Measurements from ENCODE around the gene PARN. TPM values are rescaled to one million over a fixed set of nuclear protein-coding genes. Genes with fewer than 3 reads are reported as not detected.

The PARN gene
- total RNA-seq, 3 donors from 2014 or later (not counting 1 experiment from before 2014, with no cell fraction given), result 44.3 to 57.4 (median 45.1) TPM

DNA sequence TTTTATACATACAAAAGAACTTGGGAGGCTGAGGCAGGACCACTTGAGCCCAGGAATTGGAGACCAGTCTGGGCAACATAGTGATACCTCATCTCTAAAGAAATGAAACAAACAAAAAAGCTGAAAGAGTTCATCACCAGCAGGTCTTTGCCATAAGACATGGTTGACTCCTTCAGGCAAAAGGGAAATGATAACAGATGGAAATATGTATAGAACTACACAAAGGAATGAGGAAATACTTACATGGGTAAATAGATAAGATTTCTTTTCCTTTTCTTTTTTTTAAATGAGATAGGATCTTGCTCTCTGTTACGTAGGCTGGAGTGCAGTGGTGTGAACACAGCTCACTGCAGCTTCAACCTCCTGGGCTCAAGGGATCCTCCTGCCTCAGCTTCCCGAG is 165.3 kb downstream of the PARN start:
- intact Hi-C loops (cut with micrococcal nuclease), result no loop called here
- DNase-seq (no peak), ATAC-seq (no peak)
- H3K4me1 ChIP-seq (ENCODE audit: control insufficient read depth, insufficient read depth, low read length), result no peaks in the 10 kb centered on the region
- H3K27ac ChIP-seq (ENCODE audit: low read length), result no peak overlapping the region
- H3K4me3 Mint-ChIP-seq, result no peak overlapping the region
- H3K4me3 ChIP-seq (ENCODE audit: low read length), result no peak overlapping the region
- no peaks in the 10 kb centered on the region for H3K27me3 Mint-ChIP-seq (ENCODE audit: low read depth in 2 of 2)
- H3K36me3 ChIP-seq (ENCODE audit: control insufficient read depth, insufficient read depth, low read length), result peaks cover 8% of the 10 kb centered on the region
- peaks cover 7 to 17% of the 10 kb centered on the region in 2 donors for H3K4me1 Mint-ChIP-seq
- H3K9me3 ChIP-seq (ENCODE audit: control insufficient read depth, insufficient read depth, low read length), result peaks cover 5% of the 10 kb centered on the region
- H3K9me3 Mint-ChIP-seq, result peaks cover 0 to 3% of the 10 kb centered on the region in 2 donors
- no peaks in the 10 kb centered on the region for H3K27me3 ChIP-seq (ENCODE audit: control insufficient read depth, insufficient read depth, low read length)
- H3K36me3 Mint-ChIP-seq, result peaks cover 10% of the 10 kb centered on the region
- WGBS (ENCODE audit: insufficient coverage), result 93% methylated on average over 2 of the region's 2 CpGs
- TF ChIP-seq, protein P1, sequence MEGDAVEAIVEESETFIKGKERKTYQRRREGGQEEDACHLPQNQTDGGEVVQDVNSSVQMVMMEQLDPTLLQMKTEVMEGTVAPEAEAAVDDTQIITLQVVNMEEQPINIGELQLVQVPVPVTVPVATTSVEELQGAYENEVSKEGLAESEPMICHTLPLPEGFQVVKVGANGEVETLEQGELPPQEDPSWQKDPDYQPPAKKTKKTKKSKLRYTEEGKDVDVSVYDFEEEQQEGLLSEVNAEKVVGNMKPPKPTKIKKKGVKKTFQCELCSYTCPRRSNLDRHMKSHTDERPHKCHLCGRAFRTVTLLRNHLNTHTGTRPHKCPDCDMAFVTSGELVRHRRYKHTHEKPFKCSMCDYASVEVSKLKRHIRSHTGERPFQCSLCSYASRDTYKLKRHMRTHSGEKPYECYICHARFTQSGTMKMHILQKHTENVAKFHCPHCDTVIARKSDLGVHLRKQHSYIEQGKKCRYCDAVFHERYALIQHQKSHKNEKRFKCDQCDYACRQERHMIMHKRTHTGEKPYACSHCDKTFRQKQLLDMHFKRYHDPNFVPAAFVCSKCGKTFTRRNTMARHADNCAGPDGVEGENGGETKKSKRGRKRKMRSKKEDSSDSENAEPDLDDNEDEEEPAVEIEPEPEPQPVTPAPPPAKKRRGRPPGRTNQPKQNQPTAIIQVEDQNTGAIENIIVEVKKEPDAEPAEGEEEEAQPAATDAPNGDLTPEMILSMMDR (IDR thresholded peaks at IDR 0.05), result no peak
- H3K27ac Mint-ChIP-seq, result no peak overlapping the region

DNA sequence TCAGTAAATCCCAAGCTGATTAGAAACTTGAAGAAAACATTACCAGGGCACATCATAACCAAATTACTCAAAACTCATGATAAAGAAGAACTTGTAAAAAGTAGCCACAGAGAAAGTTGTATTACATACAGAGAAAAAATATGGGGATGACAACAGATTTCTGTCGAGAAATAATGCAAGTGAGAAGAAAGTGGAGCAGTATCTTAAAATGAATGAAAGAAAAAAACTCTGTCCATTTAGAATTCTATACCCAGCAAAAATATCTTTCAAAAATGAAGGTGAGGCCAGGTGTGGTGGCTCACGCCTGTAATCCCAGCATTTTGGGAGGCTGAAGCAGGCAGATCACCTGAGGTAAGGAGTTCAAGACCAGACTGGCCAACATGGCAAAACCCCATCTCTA is 165.9 kb downstream of the PARN start:
- H3K27me3 ChIP-seq (ENCODE audit: control insufficient read depth, insufficient read depth, low read length), result no peaks in the 10 kb centered on the region
- H3K4me3 Mint-ChIP-seq, result no peak overlapping the region
- H3K36me3 Mint-ChIP-seq, result peaks cover 10% of the 10 kb centered on the region
- peaks cover 7 to 17% of the 10 kb centered on the region in 2 donors for H3K4me1 Mint-ChIP-seq
- ATAC-seq, result no peak
- H3K27me3 Mint-ChIP-seq (ENCODE audit: low read depth in 2 of 2), result no peaks in the 10 kb centered on the region
- intact Hi-C loops (cut with micrococcal nuclease), result no loop called here
- no peak overlapping the region for H3K27ac ChIP-seq (ENCODE audit: low read length)
- peaks cover 5% of the 10 kb centered on the region for H3K9me3 ChIP-seq (ENCODE audit: control insufficient read depth, insufficient read depth, low read length)
- peaks cover 8% of the 10 kb centered on the region for H3K36me3 ChIP-seq (ENCODE audit: control insufficient read depth, insufficient read depth, low read length)
- peaks cover 0 to 3% of the 10 kb centered on the region in 2 donors for H3K9me3 Mint-ChIP-seq
- H3K27ac Mint-ChIP-seq, result no peak overlapping the region
- WGBS (ENCODE audit: insufficient coverage), result 100% methylated on average over 1 of the region's 2 CpGs
- TF ChIP-seq, protein P1 (IDR thresholded peaks at IDR 0.05), result no peak
- DNase-seq, result no peak
- H3K4me3 ChIP-seq (ENCODE audit: low read length), result no peak overlapping the region
- H3K4me1 ChIP-seq (ENCODE audit: control insufficient read depth, insufficient read depth, low read length), result no peaks in the 10 kb centered on the region

DNA sequence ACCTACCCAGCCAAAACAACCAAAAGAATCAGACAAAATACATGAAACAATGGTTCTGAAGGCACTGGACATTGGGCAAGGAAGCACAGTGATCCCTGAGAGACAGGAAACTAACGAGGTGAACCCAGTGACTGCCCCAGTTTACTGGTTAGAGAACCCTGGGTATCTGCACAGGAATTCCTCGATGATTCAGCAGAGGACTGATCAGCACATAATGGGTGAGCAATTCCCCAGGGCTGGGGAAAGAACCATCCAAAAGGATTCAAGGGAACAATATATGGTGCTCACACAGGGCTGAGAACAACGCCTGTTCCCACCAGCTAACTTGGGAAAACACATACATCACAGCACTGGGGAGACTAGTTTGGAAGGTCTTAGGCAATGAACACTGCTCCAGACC is 167.2 kb downstream of the PARN start:
- Histone ChIP-seq H3K4me3 (ENCODE audit: low read length) (no peak overlapping the region), H3K27me3 (ENCODE audit: control insufficient read depth, insufficient read depth, low read length) (no peaks in the 10 kb centered on the region), H3K4me1 (ENCODE audit: control insufficient read depth, insufficient read depth, low read length) (no peaks in the 10 kb centered on the region), H3K9me3 (ENCODE audit: control insufficient read depth, insufficient read depth, low read length) (peaks cover 5% of the 10 kb centered on the region), H3K27ac (ENCODE audit: low read length) (no peak overlapping the region), H3K36me3 (ENCODE audit: control insufficient read depth, insufficient read depth, low read length) (peaks cover 8% of the 10 kb centered on the region)
- H3K4me1 Mint-ChIP-seq, result peaks cover 7 to 24% of the 10 kb centered on the region in 2 donors
- intact Hi-C loops (cut with micrococcal nuclease), result no loop called here
- H3K9me3 Mint-ChIP-seq, result peaks cover 0 to 3% of the 10 kb centered on the region in 2 donors
- no peak for DNase-seq
- H3K27me3 Mint-ChIP-seq (ENCODE audit: low read depth in 2 of 2), result no peaks in the 10 kb centered on the region
- H3K4me3 Mint-ChIP-seq, result no peak overlapping the region
- TF ChIP-seq, protein P1 (IDR thresholded peaks at IDR 0.05), result no peak
- no peak overlapping the region for H3K27ac Mint-ChIP-seq
- peaks cover 10% of the 10 kb centered on the region for H3K36me3 Mint-ChIP-seq
- ATAC-seq, result no peak
- 97% methylated on average over 3 of the region's 3 CpGs for WGBS (ENCODE audit: insufficient coverage)

DNA sequence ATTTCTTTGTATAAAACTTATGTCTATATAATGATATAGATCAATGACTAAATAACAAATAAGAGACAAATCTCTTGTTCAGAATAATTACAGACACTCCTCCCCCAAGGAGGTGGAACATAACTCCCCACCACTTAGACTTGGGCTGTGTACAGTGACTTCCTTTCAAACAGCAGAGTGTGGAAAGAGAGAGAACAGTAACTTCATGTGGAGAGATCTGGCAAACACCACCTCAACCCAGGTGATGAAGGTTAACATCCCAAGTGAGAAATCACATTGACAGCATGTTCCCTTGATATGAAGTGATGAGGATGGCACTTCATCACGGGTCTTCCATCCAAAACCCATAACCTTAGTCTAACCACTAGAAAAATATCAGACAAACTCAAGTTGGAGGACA is 169.3 kb downstream of the PARN start:
- ATAC-seq, result no peak

More for the DNA sequence above, 169.3 kb downstream of the PARN start:
- Histone ChIP-seq H3K27me3 (ENCODE audit: control insufficient read depth, insufficient read depth, low read length) (no peaks in the 10 kb centered on the region), H3K4me1 (ENCODE audit: control insufficient read depth, insufficient read depth, low read length) (no peaks in the 10 kb centered on the region), H3K4me3 (ENCODE audit: low read length) (no peak overlapping the region), H3K9me3 (ENCODE audit: control insufficient read depth, insufficient read depth, low read length) (peaks cover 5% of the 10 kb centered on the region), H3K27ac (ENCODE audit: low read length) (no peak overlapping the region), H3K36me3 (ENCODE audit: control insufficient read depth, insufficient read depth, low read length) (peaks cover 8% of the 10 kb centered on the region)
- peaks cover 7 to 25% of the 10 kb centered on the region in 2 donors for H3K4me1 Mint-ChIP-seq
- H3K4me3 Mint-ChIP-seq, result no peak overlapping the region
- H3K36me3 Mint-ChIP-seq, result peaks cover 10% of the 10 kb centered on the region
- WGBS (ENCODE audit: insufficient coverage), result 80% methylated on average over 1 of the region's 1 CpG
- intact Hi-C loops (cut with micrococcal nuclease), result no loop called here
- H3K27me3 Mint-ChIP-seq (ENCODE audit: low read depth in 2 of 2), result no peaks in the 10 kb centered on the region
- H3K9me3 Mint-ChIP-seq, result peaks cover 0 to 3% of the 10 kb centered on the region in 2 donors
- no peak for DNase-seq
- no peak overlapping the region for H3K27ac Mint-ChIP-seq
- TF ChIP-seq, protein P1 (IDR thresholded peaks at IDR 0.05), result no peak

Data from natural killer cell (primary cell).